Measurements from ENCODE around the gene NAA20. TPM values are rescaled to one million over a fixed set of nuclear protein-coding genes. Genes with fewer than 3 reads are reported as not detected.

Gene NAA20
- total RNA-seq, 1 donor from 2014 or later, result 111 TPM

DNA sequence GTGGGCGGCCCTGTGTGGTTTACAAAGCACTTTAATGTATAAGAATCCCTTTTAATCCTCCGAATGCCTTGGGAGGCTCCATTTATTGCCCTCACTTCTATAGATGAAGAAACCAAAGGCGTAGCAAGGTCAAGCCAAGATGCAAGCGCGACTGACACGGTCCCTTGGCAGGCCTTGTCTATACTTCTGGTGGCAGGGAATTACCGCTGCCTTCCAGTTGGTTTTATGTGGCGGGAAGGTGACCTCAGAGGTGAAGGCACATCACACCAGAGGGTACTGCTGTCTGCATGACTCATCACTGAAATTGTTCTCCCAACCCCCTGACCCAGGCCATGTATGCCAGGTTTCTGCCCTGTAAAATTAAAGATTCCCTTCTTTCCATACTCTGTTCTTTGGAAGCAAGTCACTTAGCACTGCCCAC, 36.1 kb upstream of the NAA20 start:
- DNase-seq (ENCODE audit: low read depth) (no peak), FAIRE-seq (no peak)
- Histone ChIP-seq H3K27me3 (ENCODE audit: control insufficient read depth, insufficient read depth, low read length) (no peaks in the 10 kb centered on the region), H3K4me3 (ENCODE audit: low read depth, low read length) (no peak overlapping the region), H3K36me3 (ENCODE audit: control insufficient read depth, insufficient read depth, low read length) (peaks cover 22% of the 10 kb centered on the region)
- TF ChIP-seq, protein P1, sequence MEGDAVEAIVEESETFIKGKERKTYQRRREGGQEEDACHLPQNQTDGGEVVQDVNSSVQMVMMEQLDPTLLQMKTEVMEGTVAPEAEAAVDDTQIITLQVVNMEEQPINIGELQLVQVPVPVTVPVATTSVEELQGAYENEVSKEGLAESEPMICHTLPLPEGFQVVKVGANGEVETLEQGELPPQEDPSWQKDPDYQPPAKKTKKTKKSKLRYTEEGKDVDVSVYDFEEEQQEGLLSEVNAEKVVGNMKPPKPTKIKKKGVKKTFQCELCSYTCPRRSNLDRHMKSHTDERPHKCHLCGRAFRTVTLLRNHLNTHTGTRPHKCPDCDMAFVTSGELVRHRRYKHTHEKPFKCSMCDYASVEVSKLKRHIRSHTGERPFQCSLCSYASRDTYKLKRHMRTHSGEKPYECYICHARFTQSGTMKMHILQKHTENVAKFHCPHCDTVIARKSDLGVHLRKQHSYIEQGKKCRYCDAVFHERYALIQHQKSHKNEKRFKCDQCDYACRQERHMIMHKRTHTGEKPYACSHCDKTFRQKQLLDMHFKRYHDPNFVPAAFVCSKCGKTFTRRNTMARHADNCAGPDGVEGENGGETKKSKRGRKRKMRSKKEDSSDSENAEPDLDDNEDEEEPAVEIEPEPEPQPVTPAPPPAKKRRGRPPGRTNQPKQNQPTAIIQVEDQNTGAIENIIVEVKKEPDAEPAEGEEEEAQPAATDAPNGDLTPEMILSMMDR (IDR thresholded peaks at IDR 0.05; ENCODE audit: insufficient read depth, low read length, severe bottlenecking), result no peak

DNA sequence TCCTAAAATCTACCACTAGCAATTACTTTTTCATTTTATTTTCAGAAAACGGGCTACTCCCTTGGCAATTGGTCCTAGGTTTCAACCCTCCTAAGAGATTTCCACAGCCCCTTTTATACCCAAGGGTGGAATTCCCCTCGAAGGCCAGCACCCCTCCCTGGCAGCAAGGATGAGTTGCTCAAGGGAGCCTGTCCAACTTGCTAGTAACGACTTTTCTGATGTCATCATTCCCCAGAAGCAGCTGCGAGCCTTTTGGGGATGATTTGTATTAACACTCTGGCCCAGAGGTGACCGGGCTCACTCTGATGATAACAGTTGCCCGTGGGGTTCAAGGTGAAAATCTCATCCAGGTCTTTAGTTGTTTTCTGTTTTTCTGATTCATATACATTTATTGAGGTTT, 30.7 kb upstream of the NAA20 start:
- TF ChIP-seq, protein P1 (IDR thresholded peaks at IDR 0.05; ENCODE audit: insufficient read depth, low read length, severe bottlenecking), result no peak
- H3K4me3 ChIP-seq (ENCODE audit: low read depth, low read length), result no peak overlapping the region
- FAIRE-seq, result no peak

DNA sequence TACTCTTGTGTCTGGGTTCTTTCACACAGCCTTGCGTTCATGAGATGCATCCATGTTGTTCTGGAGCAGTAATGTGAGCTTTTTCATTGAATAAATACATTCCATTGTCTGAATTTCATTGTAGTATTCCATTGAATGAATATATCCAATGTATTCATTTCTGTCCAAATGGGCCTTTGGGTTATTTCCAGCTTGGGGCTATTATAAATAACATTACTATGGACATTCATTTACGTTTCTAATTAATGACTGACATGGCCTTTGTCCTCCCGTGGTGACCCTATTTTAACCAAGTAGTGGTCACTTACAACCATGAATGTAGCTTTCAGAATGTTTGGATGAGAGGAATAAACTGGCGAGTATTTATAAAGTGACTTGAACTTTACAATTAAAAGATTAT, 30.1 kb upstream of the NAA20 start:
- Histone ChIP-seq H3K27me3 (ENCODE audit: control insufficient read depth, insufficient read depth, low read length) (no peaks in the 10 kb centered on the region), H3K36me3 (ENCODE audit: control insufficient read depth, insufficient read depth, low read length) (peaks cover 20% of the 10 kb centered on the region), H3K4me3 (ENCODE audit: low read depth, low read length) (no peak overlapping the region)
- TF ChIP-seq, protein P1 (IDR thresholded peaks at IDR 0.05; ENCODE audit: insufficient read depth, low read length, severe bottlenecking), result no peak
- FAIRE-seq (no peak), DNase-seq (ENCODE audit: low read depth) (no peak)

More for the DNA sequence above, 30.7 kb upstream of the NAA20 start:
- Histone ChIP-seq H3K36me3 (ENCODE audit: control insufficient read depth, insufficient read depth, low read length) (peaks cover 23% of the 10 kb centered on the region), H3K27me3 (ENCODE audit: control insufficient read depth, insufficient read depth, low read length) (no peaks in the 10 kb centered on the region)
- no peak for DNase-seq (ENCODE audit: low read depth)

DNA sequence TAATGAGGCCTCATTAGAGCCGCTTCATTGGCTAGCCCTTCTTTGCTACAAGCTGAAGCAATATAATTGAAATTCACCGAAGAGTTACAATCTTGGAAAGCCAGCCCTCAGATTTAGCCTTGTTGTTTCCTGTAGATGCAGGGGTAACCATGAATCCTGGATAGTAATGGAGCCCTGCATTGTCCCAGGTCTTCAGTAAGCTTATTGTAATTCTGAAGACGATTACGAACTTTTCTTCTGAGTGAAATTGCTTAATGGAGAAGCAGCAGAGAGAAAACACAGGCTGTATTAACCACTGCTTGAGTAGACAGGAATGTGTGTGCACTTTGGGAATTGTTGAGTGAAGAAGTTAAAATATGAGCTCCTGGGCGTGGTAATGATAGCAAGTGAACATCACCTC, 26.3 kb upstream of the NAA20 start:
- DNase-seq (ENCODE audit: low read depth), result no peak
- FAIRE-seq, result no peak
- TF ChIP-seq, protein P1 (IDR thresholded peaks at IDR 0.05; ENCODE audit: insufficient read depth, low read length, severe bottlenecking), result no peak
- H3K27me3 ChIP-seq (ENCODE audit: control insufficient read depth, insufficient read depth, low read length), result no peaks in the 10 kb centered on the region
- no peak overlapping the region for H3K4me3 ChIP-seq (ENCODE audit: low read depth, low read length)
- H3K36me3 ChIP-seq (ENCODE audit: control insufficient read depth, insufficient read depth, low read length), result peaks cover 17% of the 10 kb centered on the region

DNA sequence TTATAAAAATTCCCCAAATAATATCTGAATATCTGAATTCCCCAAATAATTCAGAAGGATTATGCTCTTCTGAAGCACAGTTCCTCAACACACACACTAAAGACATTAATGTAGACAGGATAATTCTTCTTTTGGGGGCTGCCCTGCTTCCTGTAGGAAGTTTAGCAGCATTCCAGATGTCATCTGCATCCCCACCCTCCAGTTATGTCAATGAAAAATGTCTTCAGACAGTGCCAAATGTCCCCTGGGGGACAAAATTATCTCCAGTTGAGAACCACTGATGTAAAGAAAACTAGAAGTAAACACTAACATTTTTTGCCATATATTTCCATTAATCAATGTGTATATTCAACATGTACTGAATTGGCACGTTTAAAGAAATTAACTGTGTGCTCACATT, 25.9 kb upstream of the NAA20 start:
- TF ChIP-seq, protein P1 (IDR thresholded peaks at IDR 0.05; ENCODE audit: insufficient read depth, low read length, severe bottlenecking), result no peak
- Histone ChIP-seq H3K4me3 (ENCODE audit: low read depth, low read length) (no peak overlapping the region), H3K36me3 (ENCODE audit: control insufficient read depth, insufficient read depth, low read length) (peaks cover 18% of the 10 kb centered on the region), H3K27me3 (ENCODE audit: control insufficient read depth, insufficient read depth, low read length) (no peaks in the 10 kb centered on the region)
- FAIRE-seq, result no peak
- DNase-seq (ENCODE audit: low read depth), result no peak

DNA sequence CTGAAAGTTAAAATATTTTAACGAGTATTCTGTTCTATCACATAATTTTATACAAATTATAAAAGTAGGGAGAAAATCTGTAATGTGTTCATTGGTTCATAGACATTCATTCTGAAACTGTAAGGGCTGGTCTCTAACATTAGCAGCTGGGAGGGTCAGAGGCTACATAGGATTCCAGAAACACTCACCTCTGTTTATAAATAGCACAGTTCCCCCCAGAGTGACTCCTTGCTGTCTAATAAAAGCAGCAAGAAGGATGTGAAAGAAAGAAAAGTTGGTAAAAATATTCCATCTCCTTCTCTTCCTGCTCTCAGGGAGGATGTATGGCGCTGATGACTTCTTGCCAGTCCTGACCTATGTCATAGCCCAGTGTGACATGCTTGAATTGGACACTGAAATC, 25.3 kb upstream of the NAA20 start:
- TF ChIP-seq, protein P1 (IDR thresholded peaks at IDR 0.05; ENCODE audit: insufficient read depth, low read length, severe bottlenecking), result no peak
- Histone ChIP-seq H3K36me3 (ENCODE audit: control insufficient read depth, insufficient read depth, low read length) (peaks cover 22% of the 10 kb centered on the region), H3K4me3 (ENCODE audit: low read depth, low read length) (no peak overlapping the region), H3K27me3 (ENCODE audit: control insufficient read depth, insufficient read depth, low read length) (no peaks in the 10 kb centered on the region)
- FAIRE-seq (no peak), DNase-seq (ENCODE audit: low read depth) (peak; percentile 18)

Measured in bronchial epithelial cell (primary cell).